Testis (tissue), 3 donors: ENCODE results near the gene CD151. TPM values are rescaled to one million over a fixed set of nuclear protein-coding genes. Genes with fewer than 3 reads are reported as not detected.

ENCODE experiments used
- DNase-seq: peaks from one replicate; pipeline ENCODE4 v3.0.0-alpha.2; 2019
- H3K27ac ChIP-seq, 2 donors: fragments of 200-600 bp; sonication (generic); one replicate each; pipeline ENCODE4 v1.5.1; 2019
- H3K27me3 ChIP-seq: fragments of 200-600 bp; sonication (generic); one replicate; pipeline ENCODE4 v1.5.1; 2019
- H3K36me3 ChIP-seq: fragments of 200-600 bp; sonication (generic); one replicate; pipeline ENCODE4 v1.5.1; 2017; ENCODE audit warnings: low read depth; ENCODE audit errors: missing control alignments
- H3K4me1 ChIP-seq: fragments of 200-600 bp; sonication (generic); one replicate; pipeline ENCODE4 v1.5.1; 2019
- H3K4me3 ChIP-seq, 2 donors: fragments of 200-600 bp; sonication (generic); one replicate each; pipeline ENCODE4 v1.5.1; 2017 to 2019
- H3K9me3 ChIP-seq: fragments of 200-600 bp; sonication (generic); one replicate; pipeline ENCODE4 v1.5.1; 2017
- CTCF ChIP-seq, 3 experiments: fragments of 450-650 bp in 2 of 3; fragments of 200-600 bp in 1 of 3; sonication (generic) in 1 of 3; IDR thresholded peaks; one replicate each; pipeline ENCODE4 v1.5.1; 2016 to 2019; ENCODE audit warnings: antibody characterized with exemption in 3 of 3, mild to moderate bottlenecking in 2 of 3, moderate library complexity in 1 of 3
- POLR2A ChIP-seq: fragments of 450-650 bp; IDR thresholded peaks from one replicate; pipeline ENCODE4 v1.6.1; 2017; ENCODE audit warnings: antibody characterized with exemption, mild to moderate bottlenecking, moderate library complexity
- WGBS, 2 donors: methylation state at CpG; one replicate each; pipeline ENCODE4 v1.1.5; 2018; 5-methylcytosine and 5-hydroxymethylcytosine counted together
- intact Hi-C: fragments of 100-400 bp; cut with DNase I; formaldehyde crosslinking; loops from one replicate; pipeline ENCODE4 v1.15.1; 2023; ENCODE audit warnings: low total_unique reads
- polyA plus RNA-seq: library from polyadenylated mRNA; stranded (reverse); fragments of 350-450 nt; fragmentation: Illumina TruSeq; extraction: RNeasy Lipid Tissue Mini Kit (QIAGEN cat#74804); gene quantifications from one replicate; pipeline ENCODE4 v1.2.3, GENCODE V29; 2014; ENCODE audit warnings: low read depth, low replicate concordance; ENCODE audit not compliant: insufficient read depth
- total RNA-seq, 2 donors: library from RNA; depleted of rRNA; stranded (reverse); fragments of >200 nt; gene quantifications; one replicate each; pipeline ENCODE4 v1.2.3, GENCODE V29; 2016

Gene CD151
- total and polyA plus RNA-seq, 3 donors from 2014 or later: 108 to 201 (median 195) TPM

GRCh38 chr11:838441-839279 is 5.9 kb downstream of the CD151 start:
- H3K27ac ChIP-seq: no peak overlapping the region
- no peak for TF ChIP-seq CTCF (IDR thresholded peaks at IDR 0.05)
- no peak for TF ChIP-seq POLR2A
- H3K36me3 ChIP-seq: no peaks in the 10 kb centered on the region
- WGBS, 2 donors: 66 to 67% methylated on average over 9 to 17 of the region's 17 CpGs
- no peaks in the 10 kb centered on the region for H3K27me3 ChIP-seq
- peaks cover 30% of the 10 kb centered on the region for H3K4me1 ChIP-seq
- no peaks in the 10 kb centered on the region for H3K9me3 ChIP-seq
- no peak for DNase-seq
- intact Hi-C loops: no loop called here
- no peak overlapping the region for H3K4me3 ChIP-seq

DNA sequence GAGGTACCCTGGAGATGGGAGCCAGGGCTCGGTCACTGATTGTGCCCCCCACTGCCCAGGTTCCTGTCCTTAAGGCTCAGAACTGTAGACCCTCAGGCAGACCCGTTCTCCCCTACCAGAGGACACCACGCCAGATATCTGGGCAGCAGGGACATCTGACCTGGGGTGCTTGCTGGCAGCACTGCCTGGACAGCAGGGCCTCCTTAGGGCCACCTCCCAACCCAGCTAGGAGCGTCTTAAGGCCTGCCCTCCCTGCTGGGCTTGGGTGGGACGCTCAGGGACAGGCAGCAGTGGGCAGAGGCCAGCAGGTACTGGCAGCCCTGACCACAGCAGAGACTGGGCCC is 6.5 kb downstream of the CD151 start:
- no peak for TF ChIP-seq CTCF (IDR thresholded peaks at IDR 0.05)
- TF ChIP-seq POLR2A: no peak
- Histone ChIP-seq H3K27me3 (no peaks in the 10 kb centered on the region), H3K9me3 (no peaks in the 10 kb centered on the region), H3K36me3 (no peaks in the 10 kb centered on the region), H3K4me3 (no peak overlapping the region), H3K27ac (no peak overlapping the region), H3K4me1 (peaks cover 30% of the 10 kb centered on the region)
- 96 to 100% methylated on average over 2 to 5 of the region's 5 CpGs for WGBS, 2 donors
- DNase-seq: no peak
- intact Hi-C loops: no loop called here

DNA sequence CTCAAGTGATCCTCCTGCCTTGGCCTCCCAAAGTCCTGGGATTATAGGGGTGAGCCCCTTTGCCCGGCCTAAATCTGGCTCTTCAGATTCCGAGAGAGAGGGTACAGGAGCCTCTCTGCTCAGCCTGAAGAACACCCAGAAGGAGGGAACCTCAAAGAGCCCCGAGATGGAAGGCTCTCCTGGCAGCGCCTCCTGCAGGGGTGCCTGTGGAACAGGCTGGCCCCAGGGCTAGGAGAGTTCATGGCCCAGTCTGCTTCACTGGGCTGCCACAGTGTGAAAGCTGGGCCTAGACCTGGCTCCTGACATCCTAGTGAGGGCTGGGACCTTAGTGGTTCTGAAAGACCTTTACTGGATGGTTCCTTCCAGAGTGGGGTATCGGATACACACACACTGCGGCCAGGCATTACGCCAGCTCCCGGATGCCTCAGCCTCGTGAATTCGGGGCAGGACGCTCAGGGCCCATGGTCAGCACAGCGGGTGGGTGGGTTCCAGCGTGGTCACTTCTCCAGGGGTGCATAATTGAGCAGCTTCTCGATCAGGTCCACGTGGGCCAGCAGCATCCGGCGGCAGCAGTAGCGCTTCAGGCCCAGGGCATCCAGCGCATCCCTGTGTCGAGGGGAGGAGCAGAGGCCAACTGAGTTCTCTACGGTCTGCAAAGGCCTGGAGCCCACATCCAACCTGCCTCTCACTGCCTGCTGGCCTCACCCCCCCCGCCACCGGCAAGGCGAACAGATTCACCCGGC is 7.3 kb downstream of the CD151 start:
- intact Hi-C loops: no loop called here
- 80 to 83% methylated on average over 14 to 24 of the region's 25 CpGs for WGBS, 2 donors
- DNase-seq: no peak
- peaks cover 27% of the 10 kb centered on the region for H3K4me1 ChIP-seq
- H3K4me3 ChIP-seq: no peak overlapping the region
- H3K9me3 ChIP-seq: no peaks in the 10 kb centered on the region
- no peaks in the 10 kb centered on the region for H3K27me3 ChIP-seq
- TF ChIP-seq CTCF (IDR thresholded peaks at IDR 0.05): no peak
- no peak for TF ChIP-seq POLR2A
- H3K27ac ChIP-seq: no peak overlapping the region
- H3K36me3 ChIP-seq: no peaks in the 10 kb centered on the region

GRCh38 chr11:841981-842369 is 9.2 kb downstream of the CD151 start:
- intact Hi-C loops: no loop called here
- no peak for TF ChIP-seq CTCF (IDR thresholded peaks at IDR 0.05)
- no peak for TF ChIP-seq POLR2A
- Histone ChIP-seq H3K27me3 (no peaks in the 10 kb centered on the region), H3K27ac (peak overlapping the region; percentile 89 to 97), H3K36me3 (no peaks in the 10 kb centered on the region), H3K4me3 (peak overlapping the region; percentile 85 to 94), H3K4me1 (peaks cover 40% of the 10 kb centered on the region), H3K9me3 (no peaks in the 10 kb centered on the region)
- no peak for DNase-seq
- 0% methylated on average over 9 to 16 of the region's 27 CpGs for WGBS, 2 donors
